Erythroblast (primary cell): ENCODE data around the gene ATG7.

Experiments used
- GATA1 ChIP-seq: IDR thresholded peaks from 2 replicates; pipeline ENCODE4 v1.6.1; 2011; ENCODE audit warnings: low read depth, mild to moderate bottlenecking, control low read depth, low read length, moderate library complexity
- POLR2A ChIP-seq: IDR thresholded peaks from 2 replicates; pipeline ENCODE4 v1.6.1; 2011; ENCODE audit warnings: mild to moderate bottlenecking, low read length

GRCh38 chr3:11555881-11556633 is 283.9 kb downstream of the ATG7 start:
- TF ChIP-seq POLR2A = no peak
- no peak for TF ChIP-seq GATA1
